H9 (cell line): ENCODE results near the gene CLPSL2. TPM values are rescaled to one million over a fixed set of nuclear protein-coding genes. Genes with fewer than 3 reads are reported as not detected.
A peak's percentile ranks its signal among the peaks of the same experiment; 100 is the strongest.

Experiments
- DNase-seq: peaks from one replicate; pipeline ENCODE4 v3.0.0-alpha.2; 2017
- H2AFZ ChIP-seq: one replicate; pipeline ENCODE4 v1.6.1; 2013; ENCODE audit warnings: mild to moderate bottlenecking, low read length, control low read depth, moderate library complexity
- H2AK5ac ChIP-seq: 2 replicates; pipeline ENCODE4 v1.6.1; 2013; ENCODE audit warnings: low read length, control low read depth, mixed read lengths; ENCODE audit not compliant: insufficient read length
- H2BK120ac ChIP-seq: one replicate; pipeline ENCODE4 v1.6.1; 2013; ENCODE audit warnings: low read depth, mild to moderate bottlenecking, low read length, control low read depth, inconsistent platforms; ENCODE audit not compliant: poor library complexity, severe bottlenecking
- H2BK12ac ChIP-seq: 2 replicates; pipeline ENCODE4 v1.6.1; 2013; ENCODE audit warnings: low read length, control low read depth, mixed read lengths, low read depth; ENCODE audit not compliant: insufficient read length
- H2BK15ac ChIP-seq: 2 replicates; pipeline ENCODE4 v1.6.1; 2013; ENCODE audit warnings: low read depth, low read length, control low read depth
- H2BK20ac ChIP-seq: one replicate; pipeline ENCODE4 v1.6.1; 2013; ENCODE audit warnings: low read depth, mild to moderate bottlenecking, low read length, control low read depth, inconsistent platforms; ENCODE audit not compliant: poor library complexity, severe bottlenecking
- H2BK5ac ChIP-seq: 2 replicates; pipeline ENCODE4 v1.6.1; 2013; ENCODE audit warnings: low read length, control low read depth, mixed read lengths; ENCODE audit not compliant: insufficient read length
- H3K14ac ChIP-seq: 2 replicates; pipeline ENCODE4 v1.6.1; 2013; ENCODE audit warnings: low read length, control low read depth; ENCODE audit not compliant: insufficient read depth
- H3K18ac ChIP-seq: 2 replicates; pipeline ENCODE4 v1.6.1; 2013; ENCODE audit warnings: low read depth, mild to moderate bottlenecking, mixed read lengths, low read length, control low read depth; ENCODE audit not compliant: insufficient read length
- H3K23ac ChIP-seq: 2 replicates; pipeline ENCODE4 v1.6.1; 2013; ENCODE audit warnings: low read length, control low read depth, mixed read lengths, low read depth; ENCODE audit not compliant: insufficient read length
- H3K23me2 ChIP-seq: 2 replicates; pipeline ENCODE4 v1.6.1; 2013; ENCODE audit warnings: low read depth, mild to moderate bottlenecking, mixed read lengths, low read length, control low read depth; ENCODE audit not compliant: insufficient read length, poor library complexity, severe bottlenecking
- H3K27ac ChIP-seq: 2 replicates; pipeline ENCODE4 v1.5.1; 2013; ENCODE audit warnings: low read length, control low read depth, mixed read lengths, low read depth; ENCODE audit not compliant: insufficient read length
- H3K27me3 ChIP-seq: 2 replicates; pipeline ENCODE4 v1.6.1; 2013; ENCODE audit warnings: low read length, control low read depth, inconsistent platforms; ENCODE audit not compliant: insufficient read depth
- H3K4ac ChIP-seq: 2 replicates; pipeline ENCODE4 v1.6.1; 2013; ENCODE audit warnings: low read depth, mild to moderate bottlenecking, control low read depth, inconsistent platforms, low read length, moderate library complexity
- H3K4me1 ChIP-seq: 2 replicates; pipeline ENCODE4 v1.6.1; 2013; ENCODE audit warnings: low read length, control low read depth, inconsistent platforms; ENCODE audit not compliant: insufficient read depth
- H3K4me2 ChIP-seq: 2 replicates; pipeline ENCODE4 v1.6.1; 2013; ENCODE audit warnings: low read length, control low read depth, mixed read lengths; ENCODE audit not compliant: insufficient read length, insufficient read depth
- H3K56ac ChIP-seq: 2 replicates; pipeline ENCODE4 v1.6.1; 2013; ENCODE audit warnings: low read depth, mild to moderate bottlenecking, mixed read lengths, low read length, control low read depth; ENCODE audit not compliant: insufficient read length
- H3K79me1 ChIP-seq: 2 replicates; pipeline ENCODE4 v1.6.1; 2013; ENCODE audit warnings: low read depth, mild to moderate bottlenecking, moderate library complexity, low read length, control low read depth, inconsistent platforms; ENCODE audit not compliant: insufficient read depth, poor library complexity, severe bottlenecking
- H3K79me2 ChIP-seq: 2 replicates; pipeline ENCODE4 v1.6.1; 2013; ENCODE audit warnings: low read length, control low read depth, inconsistent platforms; ENCODE audit not compliant: insufficient read depth
- H3K9ac ChIP-seq: 2 replicates; pipeline ENCODE4 v1.6.1; 2013; ENCODE audit warnings: low read length, control low read depth, mixed read lengths; ENCODE audit not compliant: insufficient read length; ENCODE audit errors: extremely low read depth
- H3K9me3 ChIP-seq: one replicate; pipeline ENCODE4 v1.6.1; 2013; ENCODE audit warnings: low read depth, low read length, inconsistent platforms; ENCODE audit not compliant: control insufficient read depth
- H3T11ph ChIP-seq: one replicate; pipeline ENCODE4 v1.6.1; 2013; ENCODE audit warnings: mild to moderate bottlenecking, low read length, control low read depth, inconsistent platforms
- H4K20me1 ChIP-seq: one replicate; pipeline ENCODE4 v1.6.1; 2013; ENCODE audit not compliant: control insufficient read depth, insufficient read length, insufficient read depth
- H4K5ac ChIP-seq: 2 replicates; pipeline ENCODE4 v1.6.1; 2013; ENCODE audit warnings: low read depth, mild to moderate bottlenecking, mixed read lengths, low read length, control low read depth; ENCODE audit not compliant: insufficient read length
- H4K8ac ChIP-seq: replicated peaks from 2 replicates; pipeline ENCODE4 v1.6.1; 2013; ENCODE audit warnings: low read length, control low read depth, mixed read lengths, low read depth; ENCODE audit not compliant: insufficient read length
- H4K91ac ChIP-seq: 2 replicates; pipeline ENCODE4 v1.6.1; 2013; ENCODE audit warnings: low read depth, mild to moderate bottlenecking, moderate library complexity, mixed read lengths, low read length, control low read depth; ENCODE audit not compliant: insufficient read length
- H3K27ac Mint-ChIP-seq, 3 experiments: 2 replicates in 2 of 3; 3 replicates in 1 of 3; pipeline ENCODE4 v1.8.0; 2020 to 2021; ENCODE audit warnings: mixed read lengths in 3 of 3, mild to moderate bottlenecking in 1 of 3, moderate library complexity in 1 of 3
- H3K27me3 Mint-ChIP-seq: 2 replicates; pipeline ENCODE4 v1.8.0; 2021; ENCODE audit warnings: low read depth, mild to moderate bottlenecking, moderate library complexity, mixed read lengths
- H3K36me3 Mint-ChIP-seq, 3 experiments: 2 replicates in 2 of 3; 3 replicates in 1 of 3; pipeline ENCODE4 v1.8.0; 2020 to 2021; ENCODE audit warnings: low read depth in 3 of 3, mixed read lengths in 3 of 3; ENCODE audit not compliant: insufficient read depth in 1 of 3
- H3K4me1 Mint-ChIP-seq, 2 experiments: 2 replicates each; pipeline ENCODE4 v1.8.0; 2020; ENCODE audit warnings: mixed read lengths in 2 of 2
- H3K4me3 Mint-ChIP-seq, 2 experiments: 2 replicates in 1 of 2; 3 replicates in 1 of 2; pipeline ENCODE4 v1.8.0; 2020 to 2021; ENCODE audit warnings: mild to moderate bottlenecking in 2 of 2, mixed read lengths in 2 of 2, moderate library complexity in 1 of 2
- H3K9me3 Mint-ChIP-seq, 2 experiments: 2 replicates in 1 of 2; 3 replicates in 1 of 2; pipeline ENCODE4 v1.8.0; 2020; ENCODE audit warnings: mild to moderate bottlenecking in 2 of 2, mixed read lengths in 2 of 2, moderate library complexity in 1 of 2
- CTCF ChIP-seq: fragments of 200-600 bp; sonication (generic); conservative IDR thresholded peaks from 3 replicates; pipeline ENCODE4 v1.8.0; 2021; ENCODE audit warnings: antibody characterized with exemption, mild to moderate bottlenecking
- WGBS: extraction: QIAGEN DNeasy Blood & Tissue Kit; methylation state at CpG from one replicate; pipeline ENCODE4 v1.1.7; 2013; ENCODE audit warnings: missing lambda C conversion rate, low lambda C conversion rate, mixed read lengths; ENCODE audit not compliant: insufficient read length; ENCODE audit errors: extremely low coverage; 5-methylcytosine and 5-hydroxymethylcytosine counted together
- total RNA-seq: library from RNA; stranded (reverse); gene quantifications from 2 replicates; pipeline ENCODE4 v1.2.1, GENCODE V29; 2021

CLPSL2 gene
- total RNA-seq, 1 experiment from 2014 or later = 4.4 TPM

DNA sequence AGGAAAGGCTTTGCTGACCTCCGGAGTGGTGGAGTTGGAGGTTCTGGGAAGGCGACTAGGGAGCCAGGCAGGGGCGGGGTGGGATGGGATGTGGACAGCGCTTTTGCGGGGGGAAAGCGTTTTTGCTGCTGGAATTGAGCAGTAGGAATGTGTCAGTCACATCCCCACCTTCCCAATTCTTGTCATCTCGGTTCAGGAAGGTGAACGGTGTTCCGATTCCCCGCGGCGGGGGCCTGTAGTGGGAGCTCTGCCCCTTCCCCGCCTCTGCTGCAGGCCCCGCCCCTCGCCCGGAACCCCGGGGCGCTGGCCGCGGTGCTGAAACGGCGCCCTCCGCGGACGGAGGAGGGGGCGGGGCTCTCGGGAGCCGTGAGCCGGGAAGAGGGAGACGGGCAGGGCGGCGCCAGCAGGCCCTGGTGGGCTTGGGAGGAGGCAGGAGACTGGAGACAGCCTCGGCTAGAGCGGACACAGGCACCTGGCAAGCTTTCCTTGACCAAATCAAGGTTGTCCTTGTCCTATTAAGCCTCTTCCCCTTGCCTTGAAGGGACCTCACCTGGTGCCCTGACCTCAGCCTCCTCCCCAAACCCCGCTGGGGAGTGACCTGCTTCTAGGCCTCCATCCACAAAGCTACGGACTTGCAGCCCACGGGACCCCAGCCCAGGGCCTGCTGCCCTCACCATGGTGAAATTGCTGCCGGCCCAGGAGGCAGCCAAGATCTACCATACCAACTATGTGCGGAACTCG is 28.8 kb downstream of the CLPSL2 start, which contains the start of gene LHFPL5:
TSS of gene LHFPL5 (plus strand) at position 357 of the 741 bp plus-strand sequence. CDS start at position 676, 319 bp downstream.
- whole genome bisulfite sequencing = no CpG with 5 or more reads among the region's 40 CpGs
- no peaks in the 10 kb centered on the region for H3K79me2 ChIP-seq
- peak within 1 kb of the TSS; percentile 66 to 81 for H3K4me3 Mint-ChIP-seq

More for the DNA sequence above, 28.8 kb downstream of the CLPSL2 start, which contains the start of gene LHFPL5:
- Histone ChIP-seq H3K18ac (no peak within 1 kb of the TSS), H2BK15ac (no peak within 1 kb of the TSS), H4K91ac (no peak within 1 kb of the TSS), H3K14ac (no peak within 1 kb of the TSS), H3K4ac (no peak within 1 kb of the TSS), H2AFZ (no peak within 1 kb of the TSS), H3K9ac (no peak within 1 kb of the TSS), H2AK5ac (no peak within 1 kb of the TSS), H3K27ac (no peak within 1 kb of the TSS), H2BK20ac (no peak within 1 kb of the TSS), H2BK120ac (no peak within 1 kb of the TSS), H3K23ac (no peak within 1 kb of the TSS), H3K4me2 (peak within 1 kb of the TSS; percentile 34), H3T11ph (no peak within 1 kb of the TSS), H2BK5ac (no peak within 1 kb of the TSS), H3K79me1 (no peaks in the 10 kb centered on the region), H4K20me1 (no peaks in the 10 kb centered on the region), H3K4me1 (no peaks in the 10 kb centered on the region; the same call in 1 of the 2 replicates), H3K27me3 (no peaks in the 10 kb centered on the region), H3K56ac (no peak within 1 kb of the TSS), H4K5ac (no peak within 1 kb of the TSS), H2BK12ac (no peak within 1 kb of the TSS), H3K9me3 (no peaks in the 10 kb centered on the region), H3K23me2 (no peaks in the 10 kb centered on the region), H4K8ac (no peak within 1 kb of the TSS)
- no peak; the same call in 2 of the 3 replicates for TF ChIP-seq CTCF
- Mint-ChIP-seq H3K27me3 (peaks cover 11% of the 10 kb centered on the region), H3K36me3 (no peaks in the 10 kb centered on the region), H3K4me1 (peaks cover 20 to 24% of the 10 kb centered on the region in 2 experiments), H3K27ac (no peak within 1 kb of the TSS), H3K9me3 (no peaks in the 10 kb centered on the region; a peak in 1 of 5 replicates)
- peak; percentile 83 for DNase-seq
